Measurements from ENCODE around the gene GRM2. TPM values are rescaled to one million over a fixed set of nuclear protein-coding genes. Genes with fewer than 3 reads are reported as not detected.

Gene GRM2
- total RNA-seq, 1 experiment from 2014 or later = 1.9 TPM

DNA sequence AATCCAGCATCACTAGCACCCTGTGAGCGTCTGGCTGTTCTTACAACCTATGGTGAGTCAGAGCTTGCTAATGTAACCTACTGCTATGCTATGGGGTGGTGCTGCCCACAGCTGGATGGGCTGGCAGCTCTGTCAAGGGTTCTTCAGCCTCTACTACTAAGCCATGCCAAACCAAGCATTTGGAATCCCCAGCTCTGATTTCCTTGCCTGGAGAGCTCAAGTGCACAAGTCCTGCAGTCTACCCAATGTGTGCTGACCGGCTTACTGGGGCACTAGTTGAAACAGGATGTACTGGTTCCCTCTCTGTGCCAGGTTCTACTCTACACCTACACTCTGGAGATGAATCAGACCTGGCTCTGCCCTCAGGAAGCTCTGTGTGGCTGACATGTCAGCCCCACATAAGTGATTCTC is 31.7 kb upstream of the GRM2 start:
- no peak overlapping the region for H3K4me3 Mint-ChIP-seq
- H4K91ac ChIP-seq (ENCODE audit: insufficient read length, low read depth, low read length) = no peak overlapping the region
- H3K4me2 ChIP-seq (ENCODE audit: insufficient read depth, insufficient read length, low read length) = no peak overlapping the region

More for the DNA sequence above, 31.7 kb upstream of the GRM2 start:
- H3K18ac ChIP-seq (ENCODE audit: insufficient read length, low read depth, low read length) = no peak overlapping the region
- H3K9ac ChIP-seq (ENCODE audit: extremely low read depth, insufficient read length, low read length) = no peak overlapping the region
- DNase-seq = no peak
- no peak overlapping the region for H2BK20ac ChIP-seq (ENCODE audit: low read depth, low read length, poor library complexity, severe bottlenecking)
- no peak overlapping the region for H2AFZ ChIP-seq (ENCODE audit: low read length)
- H3K14ac ChIP-seq (ENCODE audit: insufficient read depth, low read length) = no peak overlapping the region
- WGBS (ENCODE audit: extremely low coverage, insufficient read length, low lambda C conversion rate) = no CpG with 5 or more reads among the region's 2 CpGs
- no peak overlapping the region for H2AK5ac ChIP-seq (ENCODE audit: insufficient read length, low read length)
- no peak overlapping the region for H3K27ac Mint-ChIP-seq
- H3T11ph ChIP-seq (ENCODE audit: low read length) = no peak overlapping the region
- H2BK5ac ChIP-seq (ENCODE audit: insufficient read length, low read length) = no peak overlapping the region
- no peak overlapping the region for H3K27ac ChIP-seq (ENCODE audit: insufficient read length, low read depth, low read length)
- H3K4me1 Mint-ChIP-seq = peaks cover 19 to 22% of the 10 kb centered on the region in 2 experiments
- no peaks in the 10 kb centered on the region for H3K79me2 ChIP-seq (ENCODE audit: insufficient read depth, low read length)
- H4K20me1 ChIP-seq (ENCODE audit: control insufficient read depth, insufficient read depth, insufficient read length) = no peaks in the 10 kb centered on the region
- no peaks in the 10 kb centered on the region for H3K9me3 ChIP-seq (ENCODE audit: control insufficient read depth, low read depth, low read length)
- H3K79me1 ChIP-seq (ENCODE audit: insufficient read depth, low read depth, low read length, poor library complexity, severe bottlenecking) = no peaks in the 10 kb centered on the region
- H4K5ac ChIP-seq (ENCODE audit: insufficient read length, low read depth, low read length) = no peak overlapping the region
- H3K4ac ChIP-seq (ENCODE audit: low read depth, low read length) = no peak overlapping the region
- H2BK120ac ChIP-seq (ENCODE audit: low read depth, low read length, poor library complexity, severe bottlenecking) = no peak overlapping the region
- H2BK12ac ChIP-seq (ENCODE audit: insufficient read length, low read depth, low read length) = no peak overlapping the region
- H3K27me3 ChIP-seq (ENCODE audit: insufficient read depth, low read length) = no peaks in the 10 kb centered on the region
- H2BK15ac ChIP-seq (ENCODE audit: low read depth, low read length) = no peak overlapping the region
- H3K9me3 Mint-ChIP-seq = no peaks in the 10 kb centered on the region
- H3K56ac ChIP-seq (ENCODE audit: insufficient read length, low read depth, low read length) = no peak overlapping the region
- H3K23me2 ChIP-seq (ENCODE audit: insufficient read length, low read depth, low read length, poor library complexity, severe bottlenecking) = peaks cover 8% of the 10 kb centered on the region
- 0 out of 2 replicates have a peak, but pooled peaks cover 2% of the 10 kb centered on the region for H3K4me1 ChIP-seq (ENCODE audit: insufficient read depth, low read length)
- H4K8ac ChIP-seq (replicated peaks; ENCODE audit: insufficient read length, low read depth, low read length) = no peak overlapping the region
- TF ChIP-seq, protein P1, sequence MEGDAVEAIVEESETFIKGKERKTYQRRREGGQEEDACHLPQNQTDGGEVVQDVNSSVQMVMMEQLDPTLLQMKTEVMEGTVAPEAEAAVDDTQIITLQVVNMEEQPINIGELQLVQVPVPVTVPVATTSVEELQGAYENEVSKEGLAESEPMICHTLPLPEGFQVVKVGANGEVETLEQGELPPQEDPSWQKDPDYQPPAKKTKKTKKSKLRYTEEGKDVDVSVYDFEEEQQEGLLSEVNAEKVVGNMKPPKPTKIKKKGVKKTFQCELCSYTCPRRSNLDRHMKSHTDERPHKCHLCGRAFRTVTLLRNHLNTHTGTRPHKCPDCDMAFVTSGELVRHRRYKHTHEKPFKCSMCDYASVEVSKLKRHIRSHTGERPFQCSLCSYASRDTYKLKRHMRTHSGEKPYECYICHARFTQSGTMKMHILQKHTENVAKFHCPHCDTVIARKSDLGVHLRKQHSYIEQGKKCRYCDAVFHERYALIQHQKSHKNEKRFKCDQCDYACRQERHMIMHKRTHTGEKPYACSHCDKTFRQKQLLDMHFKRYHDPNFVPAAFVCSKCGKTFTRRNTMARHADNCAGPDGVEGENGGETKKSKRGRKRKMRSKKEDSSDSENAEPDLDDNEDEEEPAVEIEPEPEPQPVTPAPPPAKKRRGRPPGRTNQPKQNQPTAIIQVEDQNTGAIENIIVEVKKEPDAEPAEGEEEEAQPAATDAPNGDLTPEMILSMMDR (conservative IDR thresholded peaks at IDR 0.05) = no peak
- peaks cover 1% of the 10 kb centered on the region for H3K27me3 Mint-ChIP-seq (ENCODE audit: low read depth)
- H3K23ac ChIP-seq (ENCODE audit: insufficient read length, low read depth, low read length) = no peak overlapping the region
- no peaks in the 10 kb centered on the region for H3K36me3 Mint-ChIP-seq (ENCODE audit: insufficient read depth in 1 of 3, low read depth in 3 of 3)
